Liver (tissue), 3 donors: ENCODE data around the gene FLVCR2.

Experiments
- EGR1 ChIP-seq, 2 donors: IDR thresholded peaks; 2 replicates each; pipeline ENCODE4 v1.6.1; 2016 to 2018; ENCODE audit warnings: antibody characterized with exemption in 2 of 2, low read depth in 2 of 2
- FOXA2 ChIP-seq: IDR thresholded peaks from 2 replicates; pipeline ENCODE4 v1.6.1; 2016; ENCODE audit warnings: antibody characterized with exemption
- GABPA ChIP-seq, 2 donors: IDR thresholded peaks in 1 of 2; conservative IDR thresholded peaks in 1 of 2; 2 replicates each; pipeline ENCODE4 v1.6.1; 2016; ENCODE audit warnings: antibody characterized with exemption in 2 of 2, mild to moderate bottlenecking in 1 of 2, moderate library complexity in 1 of 2
- HNF4A ChIP-seq, 2 donors: conservative IDR thresholded peaks; 2 replicates each; pipeline ENCODE4 v1.6.1; 2016; ENCODE audit warnings: antibody characterized with exemption in 2 of 2, mild to moderate bottlenecking in 2 of 2
- HNF4G ChIP-seq: IDR thresholded peaks from 2 replicates; pipeline ENCODE4 v1.6.1; 2016; ENCODE audit warnings: antibody characterized with exemption
- JUND ChIP-seq, 2 donors: IDR thresholded peaks; 2 replicates each; pipeline ENCODE4 v1.6.1; 2016; ENCODE audit warnings: antibody characterized with exemption in 2 of 2
- RAD21 ChIP-seq, 2 donors: IDR thresholded peaks; 2 replicates each; pipeline ENCODE4 v1.6.1; 2016; ENCODE audit warnings: antibody characterized with exemption in 2 of 2, mild to moderate bottlenecking in 2 of 2
- SP1 ChIP-seq: IDR thresholded peaks from 2 replicates; pipeline ENCODE4 v1.6.1; 2018; ENCODE audit warnings: antibody characterized with exemption, mild to moderate bottlenecking
- TAF1 ChIP-seq: conservative IDR thresholded peaks from 2 replicates; pipeline ENCODE4 v1.6.1; 2016; ENCODE audit warnings: antibody characterized with exemption, mild to moderate bottlenecking
- YY1 ChIP-seq: IDR thresholded peaks from 2 replicates; pipeline ENCODE4 v1.6.1; 2016; ENCODE audit warnings: antibody characterized with exemption, mild to moderate bottlenecking
- TF ChIP-seq, protein P1 (sequence below): IDR thresholded peaks from 2 replicates; pipeline ENCODE4 v1.6.1; 2016; ENCODE audit warnings: antibody characterized with exemption
- TF ChIP-seq, protein P2 (sequence below): fragments of 150-350 bp; IDR thresholded peaks from 2 replicates; pipeline ENCODE4 v1.5.1; 2017; ENCODE audit warnings: improper control_type of control experiment, low read depth, low read length; ENCODE audit not compliant: missing input control
- TF ChIP-seq, protein P3 (sequence below): IDR thresholded peaks from 2 replicates; pipeline ENCODE4 v1.6.1; 2016; ENCODE audit warnings: antibody characterized with exemption, mild to moderate bottlenecking
- TF ChIP-seq, protein P4 (sequence below): IDR thresholded peaks from 2 replicates; pipeline ENCODE4 v1.6.1; 2016; ENCODE audit warnings: antibody characterized with exemption
- donor health status: healthy.
- donor health status: healthy.

DNA sequence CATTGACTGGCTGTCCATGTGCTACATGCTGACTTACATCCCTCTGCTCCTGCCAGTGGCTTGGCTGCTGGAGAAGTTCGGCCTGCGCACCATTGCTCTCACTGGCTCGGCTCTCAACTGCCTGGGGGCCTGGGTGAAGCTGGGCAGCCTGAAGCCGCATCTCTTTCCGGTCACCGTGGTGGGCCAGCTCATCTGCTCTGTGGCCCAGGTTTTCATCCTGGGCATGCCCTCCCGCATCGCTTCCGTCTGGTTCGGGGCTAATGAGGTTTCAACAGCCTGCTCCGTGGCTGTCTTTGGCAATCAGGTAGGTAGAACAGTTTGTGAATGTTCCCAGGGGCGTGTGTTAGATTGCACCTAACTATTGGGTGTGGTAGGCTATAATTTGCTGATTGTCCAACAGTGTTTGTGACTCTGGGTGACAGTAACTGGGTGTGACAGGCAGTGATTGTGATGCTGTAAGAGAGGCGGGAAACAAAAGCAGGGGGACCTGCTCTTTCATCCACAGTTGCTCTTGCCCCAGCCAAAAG lies 981 bp downstream of the FLVCR2 start:
- TF ChIP-seq HNF4A (conservative IDR thresholded peaks at IDR 0.05) (no peak), SP1 (no peak), JUND (IDR thresholded peaks at IDR 0.05) (no peak), YY1 (no peak), TAF1 (no peak), FOXA2 (no peak), EGR1 (IDR thresholded peaks at IDR 0.05; ENCODE audit: low read depth in 2 of 2) (no peak), GABPA (IDR thresholded peaks at IDR 0.05 in 1 of 2, conservative IDR thresholded peaks at IDR 0.05 in 1 of 2) (no peak), HNF4G (no peak), RAD21 (IDR thresholded peaks at IDR 0.05) (no peak)
- TF ChIP-seq, protein P1, sequence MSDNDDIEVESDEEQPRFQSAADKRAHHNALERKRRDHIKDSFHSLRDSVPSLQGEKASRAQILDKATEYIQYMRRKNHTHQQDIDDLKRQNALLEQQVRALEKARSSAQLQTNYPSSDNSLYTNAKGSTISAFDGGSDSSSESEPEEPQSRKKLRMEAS = no peak
- TF ChIP-seq, protein P2, sequence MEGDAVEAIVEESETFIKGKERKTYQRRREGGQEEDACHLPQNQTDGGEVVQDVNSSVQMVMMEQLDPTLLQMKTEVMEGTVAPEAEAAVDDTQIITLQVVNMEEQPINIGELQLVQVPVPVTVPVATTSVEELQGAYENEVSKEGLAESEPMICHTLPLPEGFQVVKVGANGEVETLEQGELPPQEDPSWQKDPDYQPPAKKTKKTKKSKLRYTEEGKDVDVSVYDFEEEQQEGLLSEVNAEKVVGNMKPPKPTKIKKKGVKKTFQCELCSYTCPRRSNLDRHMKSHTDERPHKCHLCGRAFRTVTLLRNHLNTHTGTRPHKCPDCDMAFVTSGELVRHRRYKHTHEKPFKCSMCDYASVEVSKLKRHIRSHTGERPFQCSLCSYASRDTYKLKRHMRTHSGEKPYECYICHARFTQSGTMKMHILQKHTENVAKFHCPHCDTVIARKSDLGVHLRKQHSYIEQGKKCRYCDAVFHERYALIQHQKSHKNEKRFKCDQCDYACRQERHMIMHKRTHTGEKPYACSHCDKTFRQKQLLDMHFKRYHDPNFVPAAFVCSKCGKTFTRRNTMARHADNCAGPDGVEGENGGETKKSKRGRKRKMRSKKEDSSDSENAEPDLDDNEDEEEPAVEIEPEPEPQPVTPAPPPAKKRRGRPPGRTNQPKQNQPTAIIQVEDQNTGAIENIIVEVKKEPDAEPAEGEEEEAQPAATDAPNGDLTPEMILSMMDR = no peak
- TF ChIP-seq, protein P3, sequence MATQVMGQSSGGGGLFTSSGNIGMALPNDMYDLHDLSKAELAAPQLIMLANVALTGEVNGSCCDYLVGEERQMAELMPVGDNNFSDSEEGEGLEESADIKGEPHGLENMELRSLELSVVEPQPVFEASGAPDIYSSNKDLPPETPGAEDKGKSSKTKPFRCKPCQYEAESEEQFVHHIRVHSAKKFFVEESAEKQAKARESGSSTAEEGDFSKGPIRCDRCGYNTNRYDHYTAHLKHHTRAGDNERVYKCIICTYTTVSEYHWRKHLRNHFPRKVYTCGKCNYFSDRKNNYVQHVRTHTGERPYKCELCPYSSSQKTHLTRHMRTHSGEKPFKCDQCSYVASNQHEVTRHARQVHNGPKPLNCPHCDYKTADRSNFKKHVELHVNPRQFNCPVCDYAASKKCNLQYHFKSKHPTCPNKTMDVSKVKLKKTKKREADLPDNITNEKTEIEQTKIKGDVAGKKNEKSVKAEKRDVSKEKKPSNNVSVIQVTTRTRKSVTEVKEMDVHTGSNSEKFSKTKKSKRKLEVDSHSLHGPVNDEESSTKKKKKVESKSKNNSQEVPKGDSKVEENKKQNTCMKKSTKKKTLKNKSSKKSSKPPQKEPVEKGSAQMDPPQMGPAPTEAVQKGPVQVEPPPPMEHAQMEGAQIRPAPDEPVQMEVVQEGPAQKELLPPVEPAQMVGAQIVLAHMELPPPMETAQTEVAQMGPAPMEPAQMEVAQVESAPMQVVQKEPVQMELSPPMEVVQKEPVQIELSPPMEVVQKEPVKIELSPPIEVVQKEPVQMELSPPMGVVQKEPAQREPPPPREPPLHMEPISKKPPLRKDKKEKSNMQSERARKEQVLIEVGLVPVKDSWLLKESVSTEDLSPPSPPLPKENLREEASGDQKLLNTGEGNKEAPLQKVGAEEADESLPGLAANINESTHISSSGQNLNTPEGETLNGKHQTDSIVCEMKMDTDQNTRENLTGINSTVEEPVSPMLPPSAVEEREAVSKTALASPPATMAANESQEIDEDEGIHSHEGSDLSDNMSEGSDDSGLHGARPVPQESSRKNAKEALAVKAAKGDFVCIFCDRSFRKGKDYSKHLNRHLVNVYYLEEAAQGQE = peak; percentile 16
- TF ChIP-seq, protein P4, sequence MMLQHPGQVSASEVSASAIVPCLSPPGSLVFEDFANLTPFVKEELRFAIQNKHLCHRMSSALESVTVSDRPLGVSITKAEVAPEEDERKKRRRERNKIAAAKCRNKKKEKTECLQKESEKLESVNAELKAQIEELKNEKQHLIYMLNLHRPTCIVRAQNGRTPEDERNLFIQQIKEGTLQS = no peak
